GM19452 (cell line): ENCODE data around the gene BAK1.

Source experiments
- ATAC-seq: cut with Tn5 transposase; IDR thresholded peaks from one replicate; pipeline ENCODE4 v1.9.1; 2021; ENCODE audit not compliant: unreplicated experiment

BAK1 gene

GRCh38 chr6:33579828-33580714, at the start of gene BAK1:
TSS of gene BAK1 (minus strand) at chr6:33580276. CDS start at chr6:33577604, 2,672 bp downstream.
- ATAC-seq: peak; percentile 89

- no peak for ATAC-seq
These were observed 48.4 kb upstream of the BAK1 start for GRCh38 chr6:33628401-33628964.

GRCh38 chr6:33627876-33628275, 47.8 kb upstream of the BAK1 start:
- ATAC-seq: no peak

GRCh38 chr6:33624856-33625255, 44.8 kb upstream of the BAK1 start:
- ATAC-seq: no peak

- no peak for ATAC-seq
These were observed 43.9 kb upstream of the BAK1 start for GRCh38 chr6:33623895-33624381.

GRCh38 chr6:33622456-33623431, 42.7 kb upstream of the BAK1 start:
- ATAC-seq: no peak

- no peak for ATAC-seq
These were observed 41.8 kb upstream of the BAK1 start for GRCh38 chr6:33621711-33622388.

- ATAC-seq: no peak
These were observed 41.0 kb upstream of the BAK1 start, which contains the start of gene ITPR3 for GRCh38 chr6:33620856-33621710. TSS of gene ITPR3 (plus strand) at chr6:33621322. CDS start at chr6:33621603, 281 bp downstream.

GRCh38 chr6:33620158-33620855, 40.2 kb upstream of the BAK1 start:
- ATAC-seq: no peak

- no peak for ATAC-seq
These were observed 39.2 kb upstream of the BAK1 start for GRCh38 chr6:33619166-33619840.

- ATAC-seq: no peak
These were observed 36.8 kb upstream of the BAK1 start for GRCh38 chr6:33616913-33617312.

- ATAC-seq: no peak
These were observed 36.0 kb upstream of the BAK1 start for GRCh38 chr6:33616113-33616512.

GRCh38 chr6:33613795-33614168, 33.7 kb upstream of the BAK1 start:
- ATAC-seq: no peak

GRCh38 chr6:33613146-33613794, 33.2 kb upstream of the BAK1 start:
- ATAC-seq: no peak

GRCh38 chr6:33610779-33611732, 31.0 kb upstream of the BAK1 start:
- ATAC-seq: no peak

GRCh38 chr6:33610067-33610466, 30.0 kb upstream of the BAK1 start:
- no peak for ATAC-seq

- no peak for ATAC-seq
These were observed 29.5 kb upstream of the BAK1 start for GRCh38 chr6:33609528-33609927.
